Right atrium auricular region (tissue), 2 donors: ENCODE measurements around the gene DENND1A. TPM values are rescaled to one million over a fixed set of nuclear protein-coding genes. Genes with fewer than 3 reads are reported as not detected.

ENCODE experiments used
- DNase-seq: peaks from one replicate; pipeline ENCODE4 v3.0.0-alpha.2; 2019; ENCODE audit warnings: low spot score
- H3K27ac ChIP-seq, 2 donors: fragments of 200-600 bp; sonication (generic); 1 replicate in 1 of 2; 2 replicates in 1 of 2; pipeline ENCODE4 v1.5.1; 2016 to 2019
- H3K27me3 ChIP-seq, 2 donors: fragments of 200-600 bp; sonication (generic); one replicate each; pipeline versions ENCODE4 v1.5.1 to v1.6.0; 2017 to 2019
- H3K36me3 ChIP-seq: fragments of 200-600 bp; sonication (generic); one replicate; pipeline ENCODE4 v1.5.1; 2016
- H3K4me1 ChIP-seq, 2 donors: fragments of 200-600 bp; sonication (generic); one replicate each; pipeline versions ENCODE4 v1.5.1 to v1.6.0; 2017 to 2019
- H3K4me3 ChIP-seq, 2 donors: fragments of 200-600 bp; sonication (generic); 1 replicate in 1 of 2; 2 replicates in 1 of 2; pipeline ENCODE4 v1.5.1; 2017 to 2019; ENCODE audit warnings: mild to moderate bottlenecking in 1 of 2, moderate library complexity in 1 of 2
- H3K9me3 ChIP-seq, 2 donors: fragments of 200-600 bp; sonication (generic); one replicate each; pipeline ENCODE4 v1.5.1; 2019
- CTCF ChIP-seq, 2 donors: fragments of 200-600 bp; sonication (generic); IDR thresholded peaks; one replicate each; pipeline ENCODE4 v1.5.1; 2019; ENCODE audit warnings: antibody characterized with exemption in 2 of 2
- total RNA-seq, 2 donors: library from RNA; depleted of rRNA; stranded (reverse); fragments of >200 nt; gene quantifications; one replicate each; pipeline ENCODE4 v1.1.0, GENCODE V29; 2016

DENND1A gene
- total RNA-seq, 2 donors from 2014 or later: 14.9 to 23.6 TPM

GRCh38 chr9:123465304-123465703 lies 464.6 kb downstream of the DENND1A start:
- H3K36me3 ChIP-seq: no peaks in the 10 kb centered on the region
- no peaks in the 10 kb centered on the region for H3K27me3 ChIP-seq
- no peak overlapping the region for H3K27ac ChIP-seq
- H3K9me3 ChIP-seq: no peaks in the 10 kb centered on the region
- H3K4me1 ChIP-seq: no peaks in the 10 kb centered on the region
- no peak for DNase-seq
- H3K4me3 ChIP-seq: no peak overlapping the region
- TF ChIP-seq CTCF (IDR thresholded peaks at IDR 0.05): no peak

- no peak overlapping the region for H3K27ac ChIP-seq
- no peak for DNase-seq
- no peak overlapping the region for H3K4me3 ChIP-seq
- TF ChIP-seq CTCF (IDR thresholded peaks at IDR 0.05): no peak
- no peaks in the 10 kb centered on the region for H3K27me3 ChIP-seq
- H3K36me3 ChIP-seq: no peaks in the 10 kb centered on the region
- no peaks in the 10 kb centered on the region for H3K4me1 ChIP-seq
- H3K9me3 ChIP-seq: no peaks in the 10 kb centered on the region
Observed at GRCh38 chr9:123460091-123460490, 469.8 kb downstream of the DENND1A start.

- Histone ChIP-seq H3K4me1 (no peaks in the 10 kb centered on the region), H3K4me3 (no peak overlapping the region), H3K9me3 (no peaks in the 10 kb centered on the region), H3K27me3 (no peaks in the 10 kb centered on the region), H3K27ac (no peak overlapping the region), H3K36me3 (no peaks in the 10 kb centered on the region)
- no peak for TF ChIP-seq CTCF (IDR thresholded peaks at IDR 0.05)
- no peak for DNase-seq
Observed at GRCh38 chr9:123457583-123457982, 472.3 kb downstream of the DENND1A start.

- DNase-seq: no peak
- no peak for TF ChIP-seq CTCF (IDR thresholded peaks at IDR 0.05)
- H3K4me3 ChIP-seq: no peak overlapping the region
- no peak overlapping the region for H3K27ac ChIP-seq
- H3K27me3 ChIP-seq: no peaks in the 10 kb centered on the region
- H3K36me3 ChIP-seq: no peaks in the 10 kb centered on the region
- H3K4me1 ChIP-seq: no peaks in the 10 kb centered on the region
- no peaks in the 10 kb centered on the region for H3K9me3 ChIP-seq
Observed at GRCh38 chr9:123456011-123456410, 473.9 kb downstream of the DENND1A start.

GRCh38 chr9:123455187-123455586 lies 474.7 kb downstream of the DENND1A start:
- no peak for DNase-seq
- H3K27ac ChIP-seq: no peak overlapping the region
- no peaks in the 10 kb centered on the region for H3K36me3 ChIP-seq
- H3K9me3 ChIP-seq: no peaks in the 10 kb centered on the region
- no peak overlapping the region for H3K4me3 ChIP-seq
- TF ChIP-seq CTCF (IDR thresholded peaks at IDR 0.05): no peak
- no peaks in the 10 kb centered on the region for H3K27me3 ChIP-seq
- H3K4me1 ChIP-seq: no peaks in the 10 kb centered on the region

- no peak for DNase-seq
- no peak overlapping the region for H3K4me3 ChIP-seq
- H3K27ac ChIP-seq: no peak overlapping the region
- H3K9me3 ChIP-seq: no peaks in the 10 kb centered on the region
- H3K36me3 ChIP-seq: no peaks in the 10 kb centered on the region
- no peak for TF ChIP-seq CTCF (IDR thresholded peaks at IDR 0.05)
- no peaks in the 10 kb centered on the region for H3K4me1 ChIP-seq
- H3K27me3 ChIP-seq: no peaks in the 10 kb centered on the region
Observed at GRCh38 chr9:123454361-123454760, 475.6 kb downstream of the DENND1A start.
